ENCODE data around the gene TCIRG1. TPM values are rescaled to one million over a fixed set of nuclear protein-coding genes. Genes with fewer than 3 reads are reported as not detected.

The TCIRG1 gene
- total RNA-seq, 1 experiment from 2014 or later, result 158 TPM

- intact Hi-C loops (cut with micrococcal nuclease; ENCODE audit: unreplicated experiment), result no loop called here
- H3K4me1 ChIP-seq (ENCODE audit: control insufficient read depth, insufficient read depth, low read length), result peaks cover 11% of the 10 kb centered on the region
- no peak for DNase-seq (ENCODE audit: low read depth, low spot score)
- TF ChIP-seq POLR2AphosphoS5 (IDR thresholded peaks at IDR 0.05; ENCODE audit: low read depth, low read length) (no peak), TCF7L2 (IDR thresholded peaks at IDR 0.05; ENCODE audit: low read depth, low read length) (no peak)
- ChIA-PET CTCF (no interaction called here), POLR2A (interaction anchor here (0.6 kb wide), 1 partner anchor 110 kb away, joined by 11 read pairs; no protein-coding TSS in a partner anchor)
- no peaks in the 10 kb centered on the region for H3K36me3 ChIP-seq (ENCODE audit: control insufficient read depth, insufficient read depth, low read length)
- BruUV-seq (replicated peaks), result no TSS peak
- H3K9me3 ChIP-seq (ENCODE audit: control insufficient read depth, insufficient read depth, low read depth, low read length), result no peaks in the 10 kb centered on the region
- no peak overlapping the region for H3K27ac ChIP-seq (ENCODE audit: low read length)
- ATAC-seq, result peak; percentile 67
- in situ Hi-C loops (cut with HindIII; ENCODE audit: low pct_unique_long_range_greater_than_20kb, low sequenced_read_pairs), result no loop called here
- H3K4me3 ChIP-seq (ENCODE audit: low read depth in 2 of 2, low read length in 2 of 2), result peak overlapping the region; percentile 51 to 66
- no peaks in the 10 kb centered on the region for H3K27me3 ChIP-seq (ENCODE audit: control insufficient read depth, insufficient read depth, low read length)
Observed at GRCh38 chr11:68002938-68003845, 35.6 kb upstream of the TCIRG1 start.

GRCh38 chr11:68003846-68004550 is 34.8 kb upstream of the TCIRG1 start, which contains the start of gene UNC93B1:
Gene UNC93B1, minus strand, starts transcription at chr11:68004097. Its CDS starts 54 bp downstream, at chr11:68004043.
- no TSS peak for BruUV-seq (replicated peaks)
- Histone ChIP-seq H3K4me3 (ENCODE audit: low read depth in 2 of 2, low read length in 2 of 2) (peak within 1 kb of the TSS; percentile 51 to 66), H3K4me1 (ENCODE audit: control insufficient read depth, insufficient read depth, low read length) (peaks cover 15% of the 10 kb centered on the region), H3K36me3 (ENCODE audit: control insufficient read depth, insufficient read depth, low read length) (no peaks in the 10 kb centered on the region), H3K9me3 (ENCODE audit: control insufficient read depth, insufficient read depth, low read depth, low read length) (no peaks in the 10 kb centered on the region), H3K27me3 (ENCODE audit: control insufficient read depth, insufficient read depth, low read length) (no peaks in the 10 kb centered on the region), H3K27ac (ENCODE audit: low read length) (peak within 1 kb of the TSS; percentile 80)
- intact Hi-C loops (cut with micrococcal nuclease; ENCODE audit: unreplicated experiment) (no loop called here), in situ Hi-C loops (cut with HindIII; ENCODE audit: low pct_unique_long_range_greater_than_20kb, low sequenced_read_pairs) (no loop called here)
- DNase-seq (ENCODE audit: low read depth, low spot score) (no peak), ATAC-seq (peak; percentile 94)
- CTCF ChIA-PET, result no interaction called here
- POLR2A ChIA-PET, result no interaction called here
- TF ChIP-seq CTCF (IDR thresholded peaks at IDR 0.05) (no peak), REST (IDR thresholded peaks at IDR 0.05; ENCODE audit: insufficient read depth in 1 of 2, low read depth in 2 of 2, low read length in 1 of 2) (0 out of 4 replicates have a peak, but pooled peaks of 1 of the 2 experiments have one; percentile 21), TCF7L2 (IDR thresholded peaks at IDR 0.05; ENCODE audit: low read depth, low read length) (no peak), POLR2AphosphoS5 (IDR thresholded peaks at IDR 0.05; ENCODE audit: low read depth, low read length) (peak; percentile 59; the same call in 1 of the 2 replicates), SIN3A (IDR thresholded peaks at IDR 0.05; ENCODE audit: borderline replicate concordance, insufficient read depth, low read depth, low read length) (peak; percentile 83; the same call in 1 of the 2 replicates)

Data from Panc1 (cell line).